ENCODE results near the gene TPK1. TPM values are rescaled to one million over a fixed set of nuclear protein-coding genes. Genes with fewer than 3 reads are reported as not detected.

TPK1 gene
- total RNA-seq, 1 donor from 2014 or later = 2.2 TPM

DNA sequence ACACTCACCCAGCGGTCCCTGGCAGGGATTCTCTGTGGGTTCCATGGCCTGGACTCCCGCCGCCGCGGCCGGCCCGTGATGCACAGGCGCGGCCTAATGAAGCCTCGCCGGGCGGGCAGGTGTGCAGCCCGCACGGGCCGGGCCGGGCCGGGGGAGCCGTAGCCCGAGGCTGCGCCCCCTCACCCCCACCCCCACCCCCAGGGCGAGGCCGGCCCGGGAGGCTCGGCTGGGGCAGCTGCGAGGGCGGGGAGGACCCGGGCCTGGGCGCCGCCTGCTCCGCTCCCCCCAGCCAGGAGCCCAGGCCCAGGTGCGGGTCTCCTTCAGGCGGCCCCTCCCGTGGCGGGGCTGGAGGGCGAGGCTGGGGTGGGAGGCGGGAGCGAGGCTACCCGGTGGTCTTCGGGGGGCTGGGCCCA, 432.2 kb downstream of the TPK1 start, which contains the start of gene NOBOX:
NOBOX (minus strand) TSS at position 45 of the 413 bp plus-strand sequence.
- H3K4me1 Mint-ChIP-seq (ENCODE audit: low read depth) = peaks cover 4% of the 10 kb centered on the region
- TF ChIP-seq CTCF (IDR thresholded peaks at IDR 0.05; ENCODE audit: unreplicated experiment) = no peak
- no peak within 1 kb of the TSS for H3K27ac Mint-ChIP-seq
- H3K9me3 Mint-ChIP-seq (ENCODE audit: low read depth) = no peaks in the 10 kb centered on the region
- no peak for DNase-seq (ENCODE audit: low spot score, unreplicated experiment)
- H3K4me3 Mint-ChIP-seq (ENCODE audit: low read depth) = no peak within 1 kb of the TSS
- no peaks in the 10 kb centered on the region for H3K27me3 Mint-ChIP-seq
- no peaks in the 10 kb centered on the region for H3K36me3 Mint-ChIP-seq (ENCODE audit: insufficient read depth)

DNA sequence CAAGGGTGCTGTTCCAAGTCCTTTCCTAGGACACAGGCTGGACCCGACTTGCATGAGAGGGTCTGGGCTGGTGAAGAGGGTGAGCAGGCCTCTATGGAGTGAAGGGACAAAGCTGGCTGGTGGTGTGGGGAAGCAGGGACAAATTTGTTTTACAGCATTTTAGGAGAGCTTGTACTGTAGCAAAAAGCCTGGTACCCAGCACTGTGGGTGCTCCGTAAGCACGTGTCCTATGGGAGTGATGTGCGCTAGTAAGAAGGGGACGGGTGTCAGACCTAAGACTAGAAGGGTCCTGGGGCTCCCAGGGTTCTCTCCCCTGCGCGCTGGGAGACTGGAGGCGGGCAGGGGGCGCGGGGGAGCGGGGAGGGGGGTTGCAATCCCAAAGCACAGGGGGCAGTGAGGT, 432.8 kb downstream of the TPK1 start:
- H3K27me3 Mint-ChIP-seq = no peaks in the 10 kb centered on the region
- peaks cover 4% of the 10 kb centered on the region for H3K4me1 Mint-ChIP-seq (ENCODE audit: low read depth)
- DNase-seq (ENCODE audit: low spot score, unreplicated experiment) = no peak
- TF ChIP-seq CTCF (IDR thresholded peaks at IDR 0.05; ENCODE audit: unreplicated experiment) = no peak
- no peak overlapping the region for H3K27ac Mint-ChIP-seq
- H3K36me3 Mint-ChIP-seq (ENCODE audit: insufficient read depth) = no peaks in the 10 kb centered on the region
- no peak overlapping the region for H3K4me3 Mint-ChIP-seq (ENCODE audit: low read depth)
- no peaks in the 10 kb centered on the region for H3K9me3 Mint-ChIP-seq (ENCODE audit: low read depth)
